ENCODE results near the gene POLA2.

- TF ChIP-seq CTCF (conservative IDR thresholded peaks at IDR 0.05 in 1 of 2, IDR thresholded peaks at IDR 0.05 in 1 of 2; ENCODE audit: extremely low read depth in 1 of 2, insufficient read depth in 1 of 2, low read depth in 1 of 2, low read length in 2 of 2) (no peak), EZH2 (IDR thresholded peaks at IDR 0.05; ENCODE audit: borderline replicate concordance, low read length) (no peak)
Observed at GRCh38 chr11:65219930-65220213, 41.9 kb upstream of the POLA2 start.

Data from mammary epithelial cell (primary cell).